Measurements from ENCODE around the gene LDLRAD4.

LDLRAD4 gene

GRCh38 chr18:13555192-13555591 lies 336.6 kb downstream of the LDLRAD4 start:
- H2AFZ ChIP-seq (ENCODE audit: low read depth): no peak overlapping the region
- no peaks in the 10 kb centered on the region for H3K4me1 ChIP-seq (ENCODE audit: low read depth, poor library complexity, severe bottlenecking)
- H3K27ac ChIP-seq: no peak overlapping the region
- no peak overlapping the region for H3K9ac ChIP-seq
- no peaks in the 10 kb centered on the region for H4K20me1 ChIP-seq (ENCODE audit: insufficient read depth)
- TF ChIP-seq CTCF (conservative IDR thresholded peaks at IDR 0.05; ENCODE audit: low read depth, low read length): no peak
- H3K4me3 ChIP-seq (IDR thresholded peaks at IDR 0.05; ENCODE audit: insufficient read depth, low read depth, low read length): no peak overlapping the region
- H3K36me3 ChIP-seq (ENCODE audit: insufficient read depth): no peaks in the 10 kb centered on the region
- no peaks in the 10 kb centered on the region for H3K79me2 ChIP-seq (ENCODE audit: insufficient read depth, low read depth)
- no peak overlapping the region for H3K4me2 ChIP-seq
- no peaks in the 10 kb centered on the region for H3K27me3 ChIP-seq (ENCODE audit: insufficient read depth, low read depth)

DNA sequence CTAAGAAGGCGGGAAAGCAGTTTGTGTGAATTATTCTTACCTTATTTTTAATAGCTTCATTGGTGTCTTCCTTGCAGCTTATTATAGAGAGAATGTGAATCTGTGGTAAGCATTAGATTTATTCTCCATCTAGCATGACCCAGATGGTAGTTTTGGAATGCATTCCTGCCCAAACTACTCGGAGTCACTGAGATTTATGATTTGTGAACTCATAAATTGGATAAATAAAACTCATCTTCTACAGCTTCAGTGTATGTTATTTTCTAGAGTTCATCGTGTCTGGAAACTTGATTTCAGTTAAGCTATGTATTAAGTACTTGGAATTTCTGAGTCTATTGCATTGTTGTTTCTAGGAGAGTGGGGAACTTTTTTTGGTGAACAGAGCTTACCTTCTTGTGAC lies 337.3 kb downstream of the LDLRAD4 start:
- Histone ChIP-seq H3K9ac (no peak overlapping the region), H3K4me1 (ENCODE audit: low read depth, poor library complexity, severe bottlenecking) (no peaks in the 10 kb centered on the region), H2AFZ (ENCODE audit: low read depth) (no peak overlapping the region), H3K79me2 (ENCODE audit: insufficient read depth, low read depth) (no peaks in the 10 kb centered on the region), H3K4me3 (IDR thresholded peaks at IDR 0.05; ENCODE audit: insufficient read depth, low read depth, low read length) (no peak overlapping the region), H3K27me3 (ENCODE audit: insufficient read depth, low read depth) (no peaks in the 10 kb centered on the region), H3K36me3 (ENCODE audit: insufficient read depth) (no peaks in the 10 kb centered on the region), H3K27ac (no peak overlapping the region), H4K20me1 (ENCODE audit: insufficient read depth) (no peaks in the 10 kb centered on the region), H3K4me2 (no peak overlapping the region)
- no peak for TF ChIP-seq CTCF (conservative IDR thresholded peaks at IDR 0.05; ENCODE audit: low read depth, low read length)

GRCh38 chr18:13556502-13556901 lies 337.9 kb downstream of the LDLRAD4 start:
- Histone ChIP-seq H4K20me1 (ENCODE audit: insufficient read depth) (no peaks in the 10 kb centered on the region), H3K27ac (no peak overlapping the region), H3K4me1 (ENCODE audit: low read depth, poor library complexity, severe bottlenecking) (no peaks in the 10 kb centered on the region), H3K9ac (no peak overlapping the region), H3K4me3 (IDR thresholded peaks at IDR 0.05; ENCODE audit: insufficient read depth, low read depth, low read length) (no peak overlapping the region), H2AFZ (ENCODE audit: low read depth) (no peak overlapping the region), H3K36me3 (ENCODE audit: insufficient read depth) (no peaks in the 10 kb centered on the region), H3K4me2 (no peak overlapping the region), H3K27me3 (ENCODE audit: insufficient read depth, low read depth) (no peaks in the 10 kb centered on the region), H3K79me2 (ENCODE audit: insufficient read depth, low read depth) (no peaks in the 10 kb centered on the region)
- TF ChIP-seq CTCF (conservative IDR thresholded peaks at IDR 0.05; ENCODE audit: low read depth, low read length): no peak

DNA sequence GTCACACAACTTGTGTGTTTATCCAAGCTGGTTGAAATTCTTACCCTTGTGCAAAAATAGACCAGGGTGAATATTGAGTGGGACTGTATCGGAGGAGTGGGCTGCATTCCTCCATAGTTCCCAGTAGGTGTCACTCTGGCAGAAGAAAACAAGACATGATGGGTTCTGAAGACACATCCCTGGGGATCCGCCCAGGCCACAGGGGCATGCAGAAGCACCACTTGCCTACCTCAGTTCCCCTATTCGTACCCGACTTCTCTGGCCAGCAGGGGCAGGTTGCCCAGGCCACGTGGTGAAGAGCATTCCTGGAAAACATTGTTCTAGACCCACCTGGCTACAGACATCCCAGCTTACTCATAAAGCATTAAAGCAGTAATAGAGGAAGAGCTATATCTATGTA lies 339.6 kb downstream of the LDLRAD4 start:
- H3K4me3 ChIP-seq (IDR thresholded peaks at IDR 0.05; ENCODE audit: insufficient read depth, low read depth, low read length): no peak overlapping the region

More for the DNA sequence above, 339.6 kb downstream of the LDLRAD4 start:
- Histone ChIP-seq H3K27me3 (ENCODE audit: insufficient read depth, low read depth) (no peaks in the 10 kb centered on the region), H3K79me2 (ENCODE audit: insufficient read depth, low read depth) (no peaks in the 10 kb centered on the region), H2AFZ (ENCODE audit: low read depth) (peak overlapping the region; percentile 30), H3K4me1 (ENCODE audit: low read depth, poor library complexity, severe bottlenecking) (no peaks in the 10 kb centered on the region), H3K9ac (no peak overlapping the region), H3K36me3 (ENCODE audit: insufficient read depth) (no peaks in the 10 kb centered on the region), H3K27ac (no peak overlapping the region), H3K4me2 (no peak overlapping the region), H4K20me1 (ENCODE audit: insufficient read depth) (no peaks in the 10 kb centered on the region)
- peak; percentile 78; the same call in 1 of the 2 replicates for TF ChIP-seq CTCF (conservative IDR thresholded peaks at IDR 0.05; ENCODE audit: low read depth, low read length)
